SH-SY5Y (cell line): ENCODE results near the gene APOE.

Source experiments
- GATA2 ChIP-seq: IDR thresholded peaks from 2 replicates; pipeline ENCODE4 v1.6.1; 2011; ENCODE audit warnings: mild to moderate bottlenecking, low read depth, low read length
- GATA3 ChIP-seq: IDR thresholded peaks from 2 replicates; pipeline ENCODE4 v1.6.1; 2011; ENCODE audit warnings: low read depth, mild to moderate bottlenecking, low read length, moderate library complexity

GRCh38 chr19:44867578-44867977 is 38.0 kb upstream of the APOE start:
- no peak for TF ChIP-seq GATA2
- TF ChIP-seq GATA3, result no peak
